ENCODE measurements around the gene GLP1R.

GLP1R gene

DNA sequence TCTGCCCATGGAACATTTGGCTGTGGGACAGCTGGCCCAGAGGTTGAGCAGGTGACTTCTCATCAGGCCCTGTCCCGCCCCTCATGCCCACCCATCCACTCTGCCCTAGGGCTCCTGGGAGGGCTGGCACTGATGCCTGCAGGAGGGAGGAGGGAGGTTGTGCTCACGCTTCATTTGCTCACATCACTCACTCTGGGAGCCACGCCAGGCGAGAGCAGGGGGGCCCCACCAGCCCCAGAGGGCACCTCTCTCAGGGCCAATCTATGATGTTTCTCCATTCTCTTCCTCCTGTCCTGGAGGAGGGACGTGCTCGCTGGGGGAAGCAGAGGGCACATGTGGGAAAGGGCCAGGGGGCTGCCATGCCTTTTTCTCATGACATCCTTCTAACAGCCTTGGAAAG, 10.9 kb upstream of the GLP1R start:
- Histone ChIP-seq H3K4me2 (ENCODE audit: insufficient read depth, low read length) (no peak overlapping the region), H3K9me3 (ENCODE audit: insufficient read depth, low read length, severe bottlenecking) (no peaks in the 10 kb centered on the region), H4K20me1 (ENCODE audit: insufficient read depth, low read length) (no peaks in the 10 kb centered on the region; the same call in 1 of the 2 replicates), H3K4me3 (ENCODE audit: low read depth in 1 of 2, low read length in 2 of 2) (no peak overlapping the region), H3K27me3 (ENCODE audit: insufficient read depth, low read length, poor library complexity) (peaks cover 25% of the 10 kb centered on the region), H3K79me2 (ENCODE audit: insufficient read depth, low read length) (no peaks in the 10 kb centered on the region), H2AFZ (ENCODE audit: low read depth, low read length) (no peak overlapping the region), H3K36me3 (ENCODE audit: insufficient read depth, low read length) (no peaks in the 10 kb centered on the region), H3K9ac (ENCODE audit: low read depth, low read length) (no peak overlapping the region), H3K4me1 (ENCODE audit: insufficient read depth, low read length) (no peaks in the 10 kb centered on the region), H3K27ac (ENCODE audit: low read length) (no peak overlapping the region)
- DNase-seq (no peak), ATAC-seq (ENCODE audit: insufficient read depth, low read depth) (no peak)
- no peak for TF ChIP-seq EZH2 (IDR thresholded peaks at IDR 0.05; ENCODE audit: borderline replicate concordance, low read depth, low read length, severe bottlenecking)
- TF ChIP-seq, protein P1, sequence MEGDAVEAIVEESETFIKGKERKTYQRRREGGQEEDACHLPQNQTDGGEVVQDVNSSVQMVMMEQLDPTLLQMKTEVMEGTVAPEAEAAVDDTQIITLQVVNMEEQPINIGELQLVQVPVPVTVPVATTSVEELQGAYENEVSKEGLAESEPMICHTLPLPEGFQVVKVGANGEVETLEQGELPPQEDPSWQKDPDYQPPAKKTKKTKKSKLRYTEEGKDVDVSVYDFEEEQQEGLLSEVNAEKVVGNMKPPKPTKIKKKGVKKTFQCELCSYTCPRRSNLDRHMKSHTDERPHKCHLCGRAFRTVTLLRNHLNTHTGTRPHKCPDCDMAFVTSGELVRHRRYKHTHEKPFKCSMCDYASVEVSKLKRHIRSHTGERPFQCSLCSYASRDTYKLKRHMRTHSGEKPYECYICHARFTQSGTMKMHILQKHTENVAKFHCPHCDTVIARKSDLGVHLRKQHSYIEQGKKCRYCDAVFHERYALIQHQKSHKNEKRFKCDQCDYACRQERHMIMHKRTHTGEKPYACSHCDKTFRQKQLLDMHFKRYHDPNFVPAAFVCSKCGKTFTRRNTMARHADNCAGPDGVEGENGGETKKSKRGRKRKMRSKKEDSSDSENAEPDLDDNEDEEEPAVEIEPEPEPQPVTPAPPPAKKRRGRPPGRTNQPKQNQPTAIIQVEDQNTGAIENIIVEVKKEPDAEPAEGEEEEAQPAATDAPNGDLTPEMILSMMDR (IDR thresholded peaks at IDR 0.05; ENCODE audit: borderline replicate concordance, extremely low read depth, low read length, poor library complexity, severe bottlenecking) = no peak

DNA sequence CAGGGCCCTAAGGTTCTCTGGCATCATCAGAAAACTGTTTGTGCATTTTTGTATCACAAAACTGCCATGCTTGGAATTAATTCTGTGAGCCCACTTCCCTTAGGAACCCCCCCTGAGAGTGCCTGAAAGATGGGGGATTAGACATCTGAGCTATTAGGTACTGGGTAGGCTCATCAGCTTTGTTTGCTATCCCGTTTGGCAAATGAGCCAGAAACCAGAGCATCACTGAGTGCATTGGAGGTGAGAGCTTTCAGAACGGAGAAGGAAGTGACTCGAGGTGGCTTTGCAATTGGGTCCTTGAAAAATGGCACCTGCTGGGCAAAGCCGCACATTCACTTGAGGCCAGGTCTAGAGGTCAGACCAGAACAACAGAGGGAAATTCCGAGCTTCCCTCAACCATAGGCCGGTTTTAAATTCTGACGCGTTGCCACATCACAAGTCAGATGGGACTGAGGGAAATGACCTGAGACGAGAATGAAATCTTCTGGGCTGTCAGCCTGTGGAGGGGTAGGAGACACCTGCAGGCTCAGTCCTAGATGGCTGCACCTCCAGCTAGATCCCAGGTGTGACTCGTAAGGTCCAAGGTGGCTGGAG, 8.4 kb upstream of the GLP1R start:
- Histone ChIP-seq H3K4me2 (ENCODE audit: insufficient read depth, low read length) (no peak overlapping the region), H3K27ac (ENCODE audit: low read length) (no peak overlapping the region), H3K36me3 (ENCODE audit: insufficient read depth, low read length) (no peaks in the 10 kb centered on the region), H3K9me3 (ENCODE audit: insufficient read depth, low read length, severe bottlenecking) (no peaks in the 10 kb centered on the region), H3K27me3 (ENCODE audit: insufficient read depth, low read length, poor library complexity) (peaks cover 16% of the 10 kb centered on the region), H3K9ac (ENCODE audit: low read depth, low read length) (no peak overlapping the region), H4K20me1 (ENCODE audit: insufficient read depth, low read length) (no peaks in the 10 kb centered on the region; the same call in 1 of the 2 replicates), H2AFZ (ENCODE audit: low read depth, low read length) (no peak overlapping the region), H3K4me1 (ENCODE audit: insufficient read depth, low read length) (no peaks in the 10 kb centered on the region), H3K79me2 (ENCODE audit: insufficient read depth, low read length) (no peaks in the 10 kb centered on the region), H3K4me3 (ENCODE audit: low read depth in 1 of 2, low read length in 2 of 2) (no peak overlapping the region)
- no peak for DNase-seq
- TF ChIP-seq EZH2 (IDR thresholded peaks at IDR 0.05; ENCODE audit: borderline replicate concordance, low read depth, low read length, severe bottlenecking) = no peak
- TF ChIP-seq, protein P1 (IDR thresholded peaks at IDR 0.05; ENCODE audit: borderline replicate concordance, extremely low read depth, low read length, poor library complexity, severe bottlenecking) = no peak
- no peak for ATAC-seq (ENCODE audit: insufficient read depth, low read depth)

DNA sequence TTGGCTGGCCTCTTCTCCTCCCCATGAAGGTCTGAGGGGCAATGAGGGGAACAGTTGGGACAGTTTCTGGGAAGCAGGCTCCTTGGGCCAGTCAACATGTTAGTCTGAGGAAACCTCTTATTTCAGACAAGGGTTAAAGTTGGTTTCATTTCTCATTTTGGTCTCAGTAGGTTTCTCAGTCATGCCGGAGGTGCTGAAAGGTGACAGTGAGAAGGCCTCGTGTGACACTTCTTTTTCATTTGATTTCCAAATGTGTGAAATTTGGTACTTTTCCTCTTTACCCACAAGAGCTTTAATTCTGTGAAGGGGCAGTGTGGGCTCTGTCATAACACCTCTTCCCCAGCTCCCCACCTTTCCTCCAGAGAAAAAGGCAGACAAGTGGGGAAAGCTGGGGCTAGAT, 7.5 kb upstream of the GLP1R start:
- no peak overlapping the region for H3K4me2 ChIP-seq (ENCODE audit: insufficient read depth, low read length)
- DNase-seq (no peak), ATAC-seq (ENCODE audit: insufficient read depth, low read depth) (no peak)
- H3K79me2 ChIP-seq (ENCODE audit: insufficient read depth, low read length) = no peaks in the 10 kb centered on the region
- no peaks in the 10 kb centered on the region; the same call in 1 of the 2 replicates for H4K20me1 ChIP-seq (ENCODE audit: insufficient read depth, low read length)
- no peaks in the 10 kb centered on the region for H3K4me1 ChIP-seq (ENCODE audit: insufficient read depth, low read length)
- no peak overlapping the region for H3K27ac ChIP-seq (ENCODE audit: low read length)
- H3K9ac ChIP-seq (ENCODE audit: low read depth, low read length) = no peak overlapping the region
- no peak overlapping the region for H2AFZ ChIP-seq (ENCODE audit: low read depth, low read length)
- TF ChIP-seq, protein P1 (IDR thresholded peaks at IDR 0.05; ENCODE audit: borderline replicate concordance, extremely low read depth, low read length, poor library complexity, severe bottlenecking) = no peak
- no peak for TF ChIP-seq EZH2 (IDR thresholded peaks at IDR 0.05; ENCODE audit: borderline replicate concordance, low read depth, low read length, severe bottlenecking)
- no peaks in the 10 kb centered on the region for H3K36me3 ChIP-seq (ENCODE audit: insufficient read depth, low read length)
- no peaks in the 10 kb centered on the region for H3K9me3 ChIP-seq (ENCODE audit: insufficient read depth, low read length, severe bottlenecking)
- no peak overlapping the region for H3K4me3 ChIP-seq (ENCODE audit: low read depth in 1 of 2, low read length in 2 of 2)
- H3K27me3 ChIP-seq (ENCODE audit: insufficient read depth, low read length, poor library complexity) = peaks cover 11% of the 10 kb centered on the region

Data from DND-41 (cell line).